NCI-H187 (cell line): ENCODE data around the gene PKDREJ.
A peak's percentile ranks its signal among the peaks of the same experiment; 100 is the strongest.
"Not testable (repeated sequence)": the region's sequence is repeated elsewhere in the genome, so short reads cannot be mapped to it uniquely, and the experiment has no call there.

Source experiments
- DNase-seq, 2 experiments: peaks; one replicate each; lab custom pipeline; 2025; lab: John Stamatoyannopoulos, UW

Gene PKDREJ

GRCh38 chr22:46263216-46263590 lies at the start of gene PKDREJ:
PKDREJ (minus strand) TSS chr22:46263343; CDS start chr22:46263322, 21 bp downstream.
- no peak for DNase-seq

GRCh38 chr22:46312848-46313247 lies 49.7 kb upstream of the PKDREJ start:
- DNase-seq, result not testable (repeated sequence)

GRCh38 chr22:46312056-46312455 lies 48.9 kb upstream of the PKDREJ start:
- no peak for DNase-seq

- DNase-seq, result no peak
Measured at GRCh38 chr22:46309526-46310085, 46.5 kb upstream of the PKDREJ start.

GRCh38 chr22:46308283-46308988 lies 45.3 kb upstream of the PKDREJ start:
- DNase-seq, result no peak

GRCh38 chr22:46303347-46303965 lies 40.3 kb upstream of the PKDREJ start:
- DNase-seq, result no peak

- DNase-seq, result no peak
Measured at GRCh38 chr22:46300491-46300890, 37.3 kb upstream of the PKDREJ start.

GRCh38 chr22:46299101-46299500 lies 36.0 kb upstream of the PKDREJ start:
- DNase-seq, result no peak

GRCh38 chr22:46297151-46297812 lies 34.1 kb upstream of the PKDREJ start:
- no peak for DNase-seq

- peak; percentile 33 to 54 for DNase-seq
Measured at GRCh38 chr22:46296257-46297150, 33.4 kb upstream of the PKDREJ start, which contains the start of gene GTSE1. GTSE1 (plus strand) TSS chr22:46296870; CDS start chr22:46297401, 531 bp downstream.

- no peak for DNase-seq
Measured at GRCh38 chr22:46295277-46295971, 32.3 kb upstream of the PKDREJ start.

GRCh38 chr22:46294784-46295183 lies 31.6 kb upstream of the PKDREJ start:
- no peak for DNase-seq

GRCh38 chr22:46293577-46294260 lies 30.6 kb upstream of the PKDREJ start:
- DNase-seq, result no peak

GRCh38 chr22:46292732-46293131 lies 29.6 kb upstream of the PKDREJ start:
- DNase-seq, result no peak

GRCh38 chr22:46292173-46292572 lies 29.0 kb upstream of the PKDREJ start:
- no peak for DNase-seq

GRCh38 chr22:46290843-46291785 lies 28.0 kb upstream of the PKDREJ start:
- DNase-seq, result no peak

- DNase-seq, result no peak
Measured at GRCh38 chr22:46290121-46290842, 27.1 kb upstream of the PKDREJ start.

- DNase-seq, result no peak
Measured at GRCh38 chr22:46289244-46289891, 26.2 kb upstream of the PKDREJ start.
